Measurements from ENCODE around the gene CEP72. TPM values are rescaled to one million over a fixed set of nuclear protein-coding genes. Genes with fewer than 3 reads are reported as not detected.
A peak's percentile ranks its signal among the peaks of the same experiment; 100 is the strongest.

The CEP72 gene
- total RNA-seq, 1 donor, result 3.5 TPM

DNA sequence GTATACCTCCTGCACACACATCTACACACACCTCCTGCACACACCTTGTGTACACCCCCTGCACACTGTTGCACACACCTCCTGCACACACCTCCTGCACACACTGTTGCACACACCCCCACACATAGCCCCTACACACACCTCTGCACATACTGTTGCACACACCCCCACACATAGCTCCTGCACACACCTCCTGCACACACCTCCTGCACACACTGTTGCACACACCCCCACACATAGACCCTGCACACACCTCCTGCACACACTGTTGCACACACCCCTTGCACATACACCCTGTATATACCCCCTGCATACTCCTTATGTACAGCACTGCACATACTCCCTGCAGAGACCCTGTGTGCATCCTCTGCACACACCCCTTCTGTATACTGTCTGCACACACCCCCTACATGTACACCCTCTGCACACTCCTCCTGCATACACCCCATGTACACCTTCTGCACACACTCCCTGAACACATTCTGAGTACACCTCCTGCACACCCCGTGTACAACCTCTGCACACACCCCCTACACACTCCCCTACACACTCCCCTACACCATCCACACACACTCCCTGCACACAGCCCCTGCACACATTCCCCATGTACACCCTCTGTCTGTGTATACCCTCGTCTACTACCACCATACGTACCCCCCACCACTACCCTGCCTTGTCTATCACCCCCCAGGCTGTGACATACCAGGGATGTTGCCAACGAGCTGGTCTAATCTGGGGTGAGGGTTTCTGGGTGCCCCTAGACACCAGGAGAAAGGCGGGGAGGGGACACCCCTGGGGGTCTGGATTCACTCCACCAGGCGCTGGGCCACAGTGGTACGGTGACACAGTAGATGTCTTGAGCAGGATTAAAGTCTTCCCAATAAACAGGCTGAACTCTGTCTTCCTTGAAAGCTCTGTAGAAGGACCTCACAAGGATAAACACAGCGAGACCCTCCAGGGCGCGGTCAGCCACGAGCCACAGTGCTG is 1.1 kb upstream of the CEP72 start:
- Histone ChIP-seq H3K27me3 (ENCODE audit: insufficient read depth, low read length) (no peaks in the 10 kb centered on the region), H3K9me3 (ENCODE audit: low read depth, low read length) (no peaks in the 10 kb centered on the region), H3K4me3 (ENCODE audit: low read length) (peak overlapping the region; percentile 47), H3K4me1 (ENCODE audit: insufficient read depth, low read length) (peaks cover 22% of the 10 kb centered on the region)

DNA sequence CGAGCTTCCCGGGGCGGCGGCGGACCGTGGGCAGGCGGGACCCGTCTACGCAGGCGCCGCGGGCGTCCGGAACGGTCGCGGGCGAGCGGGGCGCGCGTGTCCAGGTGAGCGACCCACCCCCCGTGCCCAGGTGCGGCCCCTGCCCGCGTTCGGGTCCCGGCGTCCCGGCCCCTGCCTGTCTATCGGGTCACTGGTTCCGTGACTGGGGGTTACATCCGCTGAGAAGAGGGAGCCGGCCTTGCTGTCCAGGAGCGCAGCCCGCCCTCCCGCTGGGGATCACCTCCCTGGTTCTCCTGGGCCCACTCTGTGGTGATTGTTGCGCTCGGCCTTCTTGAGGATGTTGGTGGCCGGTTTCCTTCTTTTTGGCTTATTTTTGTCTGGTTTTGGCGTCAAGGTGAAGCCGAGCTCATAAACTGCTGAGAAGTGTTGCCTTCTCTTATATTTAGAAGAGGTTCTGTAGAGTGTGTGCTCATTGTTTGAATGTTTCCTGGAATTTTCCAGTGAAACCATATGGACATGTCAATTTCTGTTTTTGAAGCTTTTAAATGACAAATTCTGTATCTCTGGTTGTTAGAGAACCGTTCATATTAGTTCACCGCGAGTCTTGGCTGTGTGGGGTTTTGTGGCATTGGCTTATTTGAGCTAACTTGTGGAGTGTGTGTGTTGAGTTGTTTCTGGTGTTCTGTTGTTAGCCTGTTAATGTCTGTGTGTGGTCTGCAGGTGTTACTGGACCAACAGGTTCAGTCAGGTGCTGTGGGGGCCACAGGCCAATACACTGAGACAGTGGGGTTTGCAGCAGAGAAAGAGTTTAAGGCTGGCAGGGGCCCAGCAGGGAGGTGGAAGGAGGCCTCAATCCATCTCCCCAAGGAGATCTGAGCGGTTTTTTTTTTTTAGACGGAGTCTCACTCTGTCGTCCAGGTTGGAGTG is 621 bp downstream of the CEP72 start:
- H3K4me1 ChIP-seq (ENCODE audit: insufficient read depth, low read length), result peaks cover 13% of the 10 kb centered on the region
- no peaks in the 10 kb centered on the region for H3K27me3 ChIP-seq (ENCODE audit: insufficient read depth, low read length)
- no peaks in the 10 kb centered on the region for H3K9me3 ChIP-seq (ENCODE audit: low read depth, low read length)
- peak overlapping the region; percentile 51 for H3K4me3 ChIP-seq (ENCODE audit: low read length)

DNA sequence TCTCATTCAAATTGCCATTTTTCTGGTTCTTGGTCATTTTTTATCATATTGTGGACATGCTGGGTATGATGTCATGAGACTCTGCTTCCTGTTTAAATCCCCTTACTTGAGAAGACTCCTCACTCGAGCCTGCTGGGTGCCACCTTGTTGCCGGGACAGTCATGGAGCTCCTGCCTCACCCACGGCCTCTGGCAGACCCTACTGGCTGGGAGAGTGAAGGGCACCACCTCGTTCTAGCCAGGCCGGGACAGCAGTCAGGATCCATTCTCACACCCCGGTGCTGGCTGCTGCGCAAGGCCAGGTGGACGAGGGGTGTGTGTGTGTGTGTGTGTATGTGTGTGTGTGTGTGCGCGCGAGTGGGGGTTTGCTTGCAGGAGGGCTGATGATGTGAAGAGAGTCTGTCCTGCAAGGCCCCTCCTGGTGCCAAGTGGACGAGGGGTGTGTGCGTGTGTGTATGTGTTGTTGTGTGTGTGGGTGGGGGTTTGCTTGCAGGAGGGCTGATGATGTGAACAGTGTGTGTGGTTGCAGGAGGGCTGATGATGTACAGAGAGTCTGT is 4.4 kb downstream of the CEP72 start:
- Histone ChIP-seq H3K27me3 (ENCODE audit: insufficient read depth, low read length) (no peaks in the 10 kb centered on the region), H3K4me1 (ENCODE audit: insufficient read depth, low read length) (peaks cover 9% of the 10 kb centered on the region), H3K4me3 (ENCODE audit: low read length) (no peak overlapping the region), H3K9me3 (ENCODE audit: low read depth, low read length) (no peaks in the 10 kb centered on the region)

DNA sequence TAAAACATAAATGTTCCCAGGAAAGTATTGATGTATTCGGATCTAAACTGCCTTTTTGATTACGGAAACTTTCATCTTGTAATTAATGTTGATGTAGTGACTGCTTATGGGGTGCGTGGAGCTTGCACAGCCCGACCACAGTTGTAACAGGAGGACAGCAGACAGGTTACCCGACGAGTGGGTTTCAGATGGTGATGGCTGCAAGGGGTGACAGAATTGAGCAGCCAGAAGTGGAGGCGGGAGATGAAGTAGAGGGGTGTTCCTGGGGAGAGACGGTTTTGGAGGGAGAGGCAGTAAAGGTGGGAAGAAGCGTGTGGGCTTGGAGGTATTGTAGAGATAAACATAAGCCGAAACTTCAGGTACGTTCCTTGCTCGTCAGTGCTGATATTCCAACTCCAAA is 5.8 kb downstream of the CEP72 start:
- Histone ChIP-seq H3K27me3 (ENCODE audit: insufficient read depth, low read length) (no peaks in the 10 kb centered on the region), H3K4me3 (ENCODE audit: low read length) (no peak overlapping the region), H3K4me1 (ENCODE audit: insufficient read depth, low read length) (peaks cover 4% of the 10 kb centered on the region), H3K9me3 (ENCODE audit: low read depth, low read length) (no peaks in the 10 kb centered on the region)

DNA sequence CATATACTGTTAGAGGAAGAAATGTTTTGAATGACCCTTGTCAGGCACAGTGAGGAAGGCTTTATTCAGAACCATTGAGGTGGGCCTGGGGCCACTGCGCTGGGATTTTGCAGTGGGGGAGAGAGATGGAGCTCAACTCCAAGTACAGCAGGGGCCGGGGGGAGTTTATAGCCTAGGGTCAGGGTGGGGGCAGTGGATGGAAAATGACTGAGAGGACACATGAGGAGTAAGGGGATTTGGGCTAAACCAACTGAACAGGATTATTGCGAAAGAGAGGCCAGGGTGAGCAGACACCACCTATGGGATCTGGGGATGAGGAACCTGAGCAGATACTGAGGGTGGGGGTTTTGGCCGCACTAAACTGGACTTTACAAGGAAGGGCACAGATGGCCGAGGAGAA is 6.3 kb downstream of the CEP72 start:
- Histone ChIP-seq H3K4me3 (ENCODE audit: low read length) (no peak overlapping the region), H3K4me1 (ENCODE audit: insufficient read depth, low read length) (no peaks in the 10 kb centered on the region), H3K9me3 (ENCODE audit: low read depth, low read length) (no peaks in the 10 kb centered on the region)

DNA sequence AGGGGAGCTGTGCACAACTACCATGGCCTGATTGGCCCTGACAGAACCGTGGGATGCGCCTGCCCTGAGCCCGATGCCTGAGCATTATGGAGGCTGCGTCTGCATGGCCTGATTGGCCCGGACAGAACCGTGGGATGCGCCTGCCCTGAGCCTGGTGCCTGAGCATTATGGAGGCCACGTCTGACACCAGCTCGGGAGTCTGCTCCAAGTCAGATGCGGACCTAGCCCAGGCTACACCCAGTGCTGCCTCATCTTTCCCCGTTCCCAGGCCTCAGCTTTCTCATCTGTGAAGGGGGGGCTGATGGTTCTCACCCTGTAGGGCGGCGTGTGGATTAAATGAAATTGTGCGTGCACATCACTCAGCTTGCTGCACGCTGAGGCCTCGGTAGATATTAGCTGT is 7.3 kb downstream of the CEP72 start:
- Histone ChIP-seq H3K4me1 (ENCODE audit: insufficient read depth, low read length) (no peaks in the 10 kb centered on the region), H3K27me3 (ENCODE audit: insufficient read depth, low read length) (no peaks in the 10 kb centered on the region), H3K9me3 (ENCODE audit: low read depth, low read length) (no peaks in the 10 kb centered on the region), H3K4me3 (ENCODE audit: low read length) (no peak overlapping the region)

More for the DNA sequence above, 6.3 kb downstream of the CEP72 start:
- no peaks in the 10 kb centered on the region for H3K27me3 ChIP-seq (ENCODE audit: insufficient read depth, low read length)

DNA sequence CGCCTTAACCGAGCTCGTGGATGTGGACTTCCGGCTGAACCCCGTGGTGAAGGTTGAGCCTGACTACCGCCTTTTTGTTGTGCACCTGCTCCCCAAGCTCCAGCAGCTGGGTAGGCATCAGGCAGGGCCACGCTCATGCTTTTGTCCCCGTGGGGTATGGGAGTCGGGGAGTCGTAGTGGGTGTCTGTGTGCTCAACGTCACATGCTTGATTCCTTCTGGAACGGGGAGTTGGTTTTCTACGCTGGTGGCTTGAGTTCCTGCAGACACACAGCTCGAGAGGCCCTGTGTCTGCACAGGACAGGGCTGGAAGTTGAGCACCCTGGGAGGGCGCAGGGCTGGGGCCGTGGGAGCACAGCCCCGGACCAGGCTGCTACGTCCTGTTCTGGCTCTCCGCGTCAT is 8.0 kb downstream of the CEP72 start:
- Histone ChIP-seq H3K4me1 (ENCODE audit: insufficient read depth, low read length) (no peaks in the 10 kb centered on the region), H3K4me3 (ENCODE audit: low read length) (no peak overlapping the region), H3K27me3 (ENCODE audit: insufficient read depth, low read length) (no peaks in the 10 kb centered on the region), H3K9me3 (ENCODE audit: low read depth, low read length) (no peaks in the 10 kb centered on the region)

DNA sequence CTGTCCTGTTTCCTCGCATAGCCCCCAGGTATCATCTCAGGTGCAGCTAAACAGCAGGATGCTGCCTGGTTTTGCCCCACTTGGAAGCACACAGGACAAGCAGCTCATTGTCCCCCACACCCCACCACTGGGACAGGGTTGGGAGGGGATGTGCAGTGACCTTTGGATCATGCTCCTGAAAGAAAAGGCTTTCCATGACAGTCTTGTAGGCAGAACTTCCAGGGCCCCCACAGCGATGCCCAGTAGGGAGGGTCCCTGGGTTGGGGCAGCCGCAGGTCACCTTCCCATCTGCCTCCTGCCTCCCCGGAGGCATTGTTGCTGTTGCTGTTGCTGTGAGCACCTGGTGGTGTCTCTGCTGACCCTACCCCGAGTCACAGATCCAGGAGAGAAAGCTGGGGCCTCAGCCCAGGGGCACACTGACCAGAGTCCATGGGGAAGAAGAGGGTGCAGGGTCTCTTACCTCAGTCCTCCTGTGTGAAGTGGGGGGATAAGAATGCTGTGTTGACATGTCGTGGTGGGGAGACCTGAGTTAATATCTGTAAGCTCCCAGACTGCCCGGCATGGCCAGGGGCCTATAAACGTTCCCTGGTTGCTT is 8.5 kb downstream of the CEP72 start:
- no peaks in the 10 kb centered on the region for H3K27me3 ChIP-seq (ENCODE audit: insufficient read depth, low read length)
- H3K9me3 ChIP-seq (ENCODE audit: low read depth, low read length), result no peaks in the 10 kb centered on the region
- no peaks in the 10 kb centered on the region for H3K4me1 ChIP-seq (ENCODE audit: insufficient read depth, low read length)
- H3K4me3 ChIP-seq (ENCODE audit: low read length), result no peak overlapping the region

DNA sequence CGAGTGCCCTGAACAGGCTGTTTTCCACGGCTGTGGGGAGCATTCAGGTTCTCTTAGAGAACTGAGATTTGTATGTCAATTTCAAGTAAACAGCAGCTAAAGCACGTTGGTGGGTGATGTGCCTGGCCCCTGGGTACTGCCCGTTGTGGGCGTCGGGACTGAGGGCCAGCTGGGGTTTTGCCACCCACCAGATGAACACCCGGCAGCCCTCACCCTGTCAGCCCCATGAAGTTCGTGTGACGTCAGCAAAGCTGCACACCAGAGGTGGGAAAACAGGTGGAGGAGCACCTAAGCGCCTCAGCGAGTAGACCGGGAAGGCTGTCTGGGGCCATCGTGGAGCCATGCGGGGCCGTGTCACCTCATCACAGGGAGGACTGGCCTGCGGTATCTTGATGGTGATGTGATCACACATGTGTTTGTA is 9.2 kb downstream of the CEP72 start:
- H3K27me3 ChIP-seq (ENCODE audit: insufficient read depth, low read length), result no peaks in the 10 kb centered on the region
- no peak overlapping the region for H3K4me3 ChIP-seq (ENCODE audit: low read length)
- no peaks in the 10 kb centered on the region for H3K4me1 ChIP-seq (ENCODE audit: insufficient read depth, low read length)
- H3K9me3 ChIP-seq (ENCODE audit: low read depth, low read length), result no peaks in the 10 kb centered on the region

DNA sequence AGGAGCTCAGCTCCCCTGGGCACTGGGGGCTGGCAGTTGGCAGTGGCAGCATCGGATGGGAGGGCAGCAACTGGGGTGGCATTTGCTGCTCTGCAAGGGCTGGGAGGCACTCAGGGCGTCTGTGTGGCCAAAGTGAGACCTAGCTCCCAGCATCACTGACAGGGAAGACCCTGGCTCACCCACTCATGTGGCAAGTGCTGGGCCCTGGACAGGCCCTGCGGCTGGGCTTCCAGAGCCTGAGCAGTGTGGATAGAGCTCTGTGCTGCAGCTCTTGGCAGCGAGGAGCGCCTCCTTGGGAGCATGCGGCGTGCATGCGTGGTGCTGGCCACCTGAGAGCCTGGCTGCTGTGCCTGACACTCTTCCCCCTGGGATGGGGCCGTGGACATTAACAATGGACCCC is 10.2 kb downstream of the CEP72 start:
- no peaks in the 10 kb centered on the region for H3K4me1 ChIP-seq (ENCODE audit: insufficient read depth, low read length)

DNA sequence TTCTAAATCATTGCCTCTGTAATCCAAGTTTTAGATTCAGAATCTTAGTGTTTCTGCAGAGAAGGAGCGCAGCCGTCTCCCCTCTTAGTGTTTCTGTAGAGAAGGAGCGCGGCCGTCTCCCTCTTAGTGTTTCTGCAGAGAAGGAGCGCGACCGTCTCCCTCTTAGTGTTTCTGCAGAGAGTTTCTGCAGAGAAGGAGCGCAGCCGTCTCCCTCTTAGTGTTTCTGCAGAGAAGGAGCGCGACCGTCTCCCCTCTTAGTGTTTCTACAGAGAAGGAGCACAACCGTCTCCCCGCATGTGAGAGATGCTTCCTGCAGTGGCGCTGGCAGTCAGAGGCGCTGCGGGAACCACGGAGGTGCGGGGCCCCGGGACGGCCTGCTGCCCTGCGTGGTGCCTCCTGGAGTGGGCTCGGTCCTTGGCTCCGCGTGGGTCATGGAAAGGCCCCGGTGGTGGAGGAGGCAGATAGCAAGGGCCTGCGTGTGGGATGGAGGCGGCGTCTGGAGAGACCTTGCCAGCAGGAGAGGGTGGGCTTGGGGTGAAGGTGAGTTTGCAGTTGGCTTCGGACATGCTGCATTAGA is 10.9 kb downstream of the CEP72 start:
- no peaks in the 10 kb centered on the region for H3K9me3 ChIP-seq (ENCODE audit: low read depth, low read length)
- no peaks in the 10 kb centered on the region for H3K27me3 ChIP-seq (ENCODE audit: insufficient read depth, low read length)
- H3K4me3 ChIP-seq (ENCODE audit: low read length), result no peak overlapping the region
- H3K4me1 ChIP-seq (ENCODE audit: insufficient read depth, low read length), result no peaks in the 10 kb centered on the region

More for the DNA sequence above, 10.2 kb downstream of the CEP72 start:
- Histone ChIP-seq H3K4me3 (ENCODE audit: low read length) (no peak overlapping the region), H3K9me3 (ENCODE audit: low read depth, low read length) (no peaks in the 10 kb centered on the region), H3K27me3 (ENCODE audit: insufficient read depth, low read length) (no peaks in the 10 kb centered on the region)

DNA sequence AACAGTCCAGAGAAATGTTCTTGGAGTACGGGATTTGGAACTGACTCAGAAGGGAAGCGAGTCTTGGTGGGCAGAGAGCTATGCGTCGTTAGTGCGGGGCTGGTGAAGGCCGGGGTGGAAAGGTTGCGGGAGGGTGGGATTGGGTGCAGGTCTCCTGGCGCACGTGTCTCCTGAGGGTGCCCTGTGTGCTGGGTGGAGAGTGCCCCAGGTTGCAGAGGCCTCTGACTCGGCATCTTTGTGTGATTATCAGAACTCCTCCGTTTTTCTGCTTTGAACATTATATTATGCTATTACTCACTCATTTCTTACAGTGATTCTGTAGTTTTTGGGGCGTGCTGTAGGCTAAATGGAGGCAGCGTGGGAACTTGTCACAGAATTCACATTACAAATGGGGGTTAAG is 11.4 kb downstream of the CEP72 start:
- no peaks in the 10 kb centered on the region for H3K9me3 ChIP-seq (ENCODE audit: low read depth, low read length)
- no peaks in the 10 kb centered on the region for H3K27me3 ChIP-seq (ENCODE audit: insufficient read depth, low read length)
- H3K4me3 ChIP-seq (ENCODE audit: low read length), result no peak overlapping the region
- no peaks in the 10 kb centered on the region for H3K4me1 ChIP-seq (ENCODE audit: insufficient read depth, low read length)

DNA sequence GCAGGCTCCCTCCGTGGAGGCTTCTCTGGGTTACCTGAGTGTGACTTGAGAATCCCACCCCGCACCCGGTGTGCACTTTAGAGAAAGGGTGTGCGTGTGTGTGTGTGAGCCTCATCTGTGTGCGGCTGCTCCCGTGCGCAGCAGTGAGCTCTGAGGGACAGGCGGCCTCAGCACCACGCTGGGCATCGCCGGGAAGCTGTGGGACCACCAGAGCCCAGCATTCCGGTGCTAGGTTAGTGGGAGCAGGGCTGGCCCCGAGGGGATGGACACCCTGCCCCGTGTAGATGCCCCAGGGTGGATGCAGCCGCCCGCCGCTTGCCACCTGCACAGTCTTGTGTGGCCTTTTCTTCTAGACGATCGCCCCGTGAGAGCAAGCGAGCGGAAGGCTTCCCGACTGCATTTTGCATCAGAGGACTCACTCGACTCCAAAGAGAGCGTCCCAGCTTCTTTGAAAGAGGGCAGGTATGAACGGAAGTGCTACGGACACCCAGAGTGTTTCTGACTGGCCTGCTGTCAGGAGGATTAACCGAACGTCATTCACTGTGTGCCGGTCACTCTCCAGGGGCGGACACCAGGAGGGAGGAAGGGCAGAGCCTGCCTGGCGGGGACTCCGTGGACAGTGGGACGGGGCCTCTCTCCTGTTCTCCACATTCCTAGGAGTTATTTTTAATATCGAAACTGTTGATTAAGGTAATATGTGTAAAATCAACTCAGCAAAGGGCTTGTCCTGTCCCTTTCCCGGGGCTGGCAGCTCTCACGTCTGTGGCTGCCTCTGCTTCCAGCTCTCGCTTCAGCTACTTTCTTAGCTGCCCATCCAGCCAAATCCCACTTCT is 12.2 kb downstream of the CEP72 start:
- Histone ChIP-seq H3K27me3 (ENCODE audit: insufficient read depth, low read length) (no peaks in the 10 kb centered on the region), H3K4me1 (ENCODE audit: insufficient read depth, low read length) (no peaks in the 10 kb centered on the region), H3K4me3 (ENCODE audit: low read length) (no peak overlapping the region), H3K9me3 (ENCODE audit: low read depth, low read length) (no peaks in the 10 kb centered on the region)

DNA sequence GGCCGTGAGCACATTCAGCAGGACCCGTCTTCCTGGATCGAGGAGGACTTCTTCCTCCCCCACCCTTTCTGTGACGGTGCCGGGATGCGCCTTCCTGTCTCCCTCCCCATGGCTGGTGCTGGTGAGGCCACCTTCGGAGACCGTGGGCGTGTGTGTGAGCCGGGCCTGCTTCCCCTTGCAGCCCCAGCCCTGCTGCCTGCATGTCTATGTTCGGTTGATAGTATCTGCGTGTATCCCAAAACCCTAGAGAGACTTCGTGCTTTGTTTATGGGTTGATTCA is 12.8 kb downstream of the CEP72 start:
- no peaks in the 10 kb centered on the region for H3K27me3 ChIP-seq (ENCODE audit: insufficient read depth, low read length)
- no peaks in the 10 kb centered on the region for H3K9me3 ChIP-seq (ENCODE audit: low read depth, low read length)
- no peak overlapping the region for H3K4me3 ChIP-seq (ENCODE audit: low read length)
- H3K4me1 ChIP-seq (ENCODE audit: insufficient read depth, low read length), result no peaks in the 10 kb centered on the region
